Panc1 (cell line): ENCODE results near the gene RNF19B.

Experiments
- POLR2AphosphoS5 ChIP-seq: IDR thresholded peaks from 2 replicates; pipeline ENCODE4 v1.6.1; 2012; ENCODE audit warnings: mild to moderate bottlenecking, low read depth, low read length, moderate library complexity
- TCF7L2 ChIP-seq: IDR thresholded peaks from 2 replicates; pipeline ENCODE4 v1.6.1; 2011; ENCODE audit warnings: mild to moderate bottlenecking, low read depth, low read length, inconsistent platforms
- TF ChIP-seq, protein P1 (sequence below): fragments of 450-650 bp; IDR thresholded peaks from 2 replicates; pipeline ENCODE4 v1.5.1; 2017; ENCODE audit warnings: mild to moderate bottlenecking
- TF ChIP-seq, protein P2 (sequence below), 2 experiments: IDR thresholded peaks; 2 replicates each; pipeline ENCODE4 v1.6.1; 2011 to 2012; ENCODE audit warnings: low read depth in 2 of 2, control low read depth in 1 of 2, low read length in 1 of 2, mild to moderate bottlenecking in 1 of 2, moderate library complexity in 1 of 2; ENCODE audit not compliant: insufficient read depth in 1 of 2

DNA sequence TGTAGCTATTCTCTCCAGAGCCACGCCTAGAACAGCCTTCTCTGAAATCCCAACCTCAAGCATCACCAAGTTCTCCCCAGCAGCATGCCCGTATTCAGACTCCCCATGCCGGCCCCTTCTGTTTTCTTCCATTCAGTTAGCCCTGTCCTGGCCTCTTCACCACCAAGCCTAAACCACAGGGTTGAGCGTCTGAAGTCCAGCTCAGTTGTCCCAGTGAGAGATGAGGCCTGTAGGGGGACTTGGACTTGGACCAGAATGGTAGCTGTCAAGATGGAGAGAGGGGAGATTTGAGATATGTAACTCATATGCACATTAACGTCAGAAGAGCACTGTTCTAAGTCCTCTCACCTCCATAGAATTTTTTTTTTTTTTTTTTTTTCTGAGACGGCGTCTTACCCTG is 58.0 kb downstream of the RNF19B start:
- TF ChIP-seq, protein P1, sequence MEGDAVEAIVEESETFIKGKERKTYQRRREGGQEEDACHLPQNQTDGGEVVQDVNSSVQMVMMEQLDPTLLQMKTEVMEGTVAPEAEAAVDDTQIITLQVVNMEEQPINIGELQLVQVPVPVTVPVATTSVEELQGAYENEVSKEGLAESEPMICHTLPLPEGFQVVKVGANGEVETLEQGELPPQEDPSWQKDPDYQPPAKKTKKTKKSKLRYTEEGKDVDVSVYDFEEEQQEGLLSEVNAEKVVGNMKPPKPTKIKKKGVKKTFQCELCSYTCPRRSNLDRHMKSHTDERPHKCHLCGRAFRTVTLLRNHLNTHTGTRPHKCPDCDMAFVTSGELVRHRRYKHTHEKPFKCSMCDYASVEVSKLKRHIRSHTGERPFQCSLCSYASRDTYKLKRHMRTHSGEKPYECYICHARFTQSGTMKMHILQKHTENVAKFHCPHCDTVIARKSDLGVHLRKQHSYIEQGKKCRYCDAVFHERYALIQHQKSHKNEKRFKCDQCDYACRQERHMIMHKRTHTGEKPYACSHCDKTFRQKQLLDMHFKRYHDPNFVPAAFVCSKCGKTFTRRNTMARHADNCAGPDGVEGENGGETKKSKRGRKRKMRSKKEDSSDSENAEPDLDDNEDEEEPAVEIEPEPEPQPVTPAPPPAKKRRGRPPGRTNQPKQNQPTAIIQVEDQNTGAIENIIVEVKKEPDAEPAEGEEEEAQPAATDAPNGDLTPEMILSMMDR = no peak
- TF ChIP-seq POLR2AphosphoS5 (no peak), TCF7L2 (no peak)
- TF ChIP-seq, protein P2, sequence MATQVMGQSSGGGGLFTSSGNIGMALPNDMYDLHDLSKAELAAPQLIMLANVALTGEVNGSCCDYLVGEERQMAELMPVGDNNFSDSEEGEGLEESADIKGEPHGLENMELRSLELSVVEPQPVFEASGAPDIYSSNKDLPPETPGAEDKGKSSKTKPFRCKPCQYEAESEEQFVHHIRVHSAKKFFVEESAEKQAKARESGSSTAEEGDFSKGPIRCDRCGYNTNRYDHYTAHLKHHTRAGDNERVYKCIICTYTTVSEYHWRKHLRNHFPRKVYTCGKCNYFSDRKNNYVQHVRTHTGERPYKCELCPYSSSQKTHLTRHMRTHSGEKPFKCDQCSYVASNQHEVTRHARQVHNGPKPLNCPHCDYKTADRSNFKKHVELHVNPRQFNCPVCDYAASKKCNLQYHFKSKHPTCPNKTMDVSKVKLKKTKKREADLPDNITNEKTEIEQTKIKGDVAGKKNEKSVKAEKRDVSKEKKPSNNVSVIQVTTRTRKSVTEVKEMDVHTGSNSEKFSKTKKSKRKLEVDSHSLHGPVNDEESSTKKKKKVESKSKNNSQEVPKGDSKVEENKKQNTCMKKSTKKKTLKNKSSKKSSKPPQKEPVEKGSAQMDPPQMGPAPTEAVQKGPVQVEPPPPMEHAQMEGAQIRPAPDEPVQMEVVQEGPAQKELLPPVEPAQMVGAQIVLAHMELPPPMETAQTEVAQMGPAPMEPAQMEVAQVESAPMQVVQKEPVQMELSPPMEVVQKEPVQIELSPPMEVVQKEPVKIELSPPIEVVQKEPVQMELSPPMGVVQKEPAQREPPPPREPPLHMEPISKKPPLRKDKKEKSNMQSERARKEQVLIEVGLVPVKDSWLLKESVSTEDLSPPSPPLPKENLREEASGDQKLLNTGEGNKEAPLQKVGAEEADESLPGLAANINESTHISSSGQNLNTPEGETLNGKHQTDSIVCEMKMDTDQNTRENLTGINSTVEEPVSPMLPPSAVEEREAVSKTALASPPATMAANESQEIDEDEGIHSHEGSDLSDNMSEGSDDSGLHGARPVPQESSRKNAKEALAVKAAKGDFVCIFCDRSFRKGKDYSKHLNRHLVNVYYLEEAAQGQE (IDR thresholded peaks at IDR 0.05; ENCODE audit: insufficient read depth in 1 of 2, low read depth in 2 of 2, low read length in 1 of 2) = no peak
